Nephron progenitor cell (in vitro differentiated cells): ENCODE data around the gene MUC13.

Source experiments
- DNase-seq: peaks from one replicate; pipeline ENCODE4 v3.0.0; 2021
- H3K27ac Mint-ChIP-seq: 2 replicates; pipeline ENCODE4 v1.8.0; 2021; ENCODE audit warnings: mild to moderate bottlenecking, moderate library complexity, mixed read lengths
- H3K27me3 Mint-ChIP-seq: 2 replicates; pipeline ENCODE4 v1.8.0; 2021; ENCODE audit warnings: mild to moderate bottlenecking, low read depth, mixed read lengths; ENCODE audit not compliant: poor library complexity
- H3K36me3 Mint-ChIP-seq: 2 replicates; pipeline ENCODE4 v1.8.0; 2021; ENCODE audit warnings: low read depth, mixed read lengths
- H3K4me1 Mint-ChIP-seq: 2 replicates; pipeline ENCODE4 v1.8.0; 2021; ENCODE audit warnings: mixed read lengths
- H3K4me3 Mint-ChIP-seq: 2 replicates; pipeline ENCODE4 v1.8.0; 2021; ENCODE audit warnings: mild to moderate bottlenecking, moderate library complexity, mixed read lengths
- H3K9me3 Mint-ChIP-seq: 2 replicates; pipeline ENCODE4 v1.8.0; 2021; ENCODE audit warnings: mild to moderate bottlenecking, moderate library complexity, mixed read lengths
- CTCF ChIP-seq: fragments of 200-600 bp; sonication (generic); IDR thresholded peaks from 2 replicates; pipeline ENCODE4 v1.5.0; 2021; ENCODE audit warnings: antibody characterized with exemption

The MUC13 gene

DNA sequence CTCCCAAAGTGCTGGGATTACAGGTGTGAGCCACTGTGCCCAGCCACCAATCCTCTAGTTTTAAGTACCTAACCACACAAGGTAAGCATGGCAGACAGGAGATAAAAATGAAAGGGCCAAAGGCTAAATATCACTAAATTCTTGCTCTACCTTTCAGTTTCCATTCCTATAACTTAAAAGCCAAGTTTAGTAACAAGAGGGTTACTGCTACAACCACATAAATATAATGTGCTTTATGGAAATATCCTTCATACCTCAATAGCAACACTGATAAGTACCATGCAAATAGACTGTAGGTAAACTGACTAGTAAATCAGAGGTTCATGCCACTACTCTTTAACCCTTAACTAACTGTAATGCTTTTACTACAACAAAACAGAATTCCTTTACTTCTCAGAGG is 38.7 kb upstream of the MUC13 start:
- DNase-seq = no peak
- Mint-ChIP-seq H3K9me3 (peaks cover 20% of the 10 kb centered on the region), H3K36me3 (peaks cover 40% of the 10 kb centered on the region), H3K4me1 (peaks cover 35% of the 10 kb centered on the region), H3K27ac (no peak overlapping the region), H3K27me3 (peaks cover 1% of the 10 kb centered on the region), H3K4me3 (no peak overlapping the region)
- no peak for TF ChIP-seq CTCF

GRCh38 chr3:124972457-124972856 is 37.9 kb upstream of the MUC13 start:
- DNase-seq = no peak
- H3K27ac Mint-ChIP-seq = peak overlapping the region; percentile 80
- no peak for TF ChIP-seq CTCF
- H3K36me3 Mint-ChIP-seq = peaks cover 32% of the 10 kb centered on the region
- H3K4me3 Mint-ChIP-seq = no peak overlapping the region
- peaks cover 16% of the 10 kb centered on the region for H3K9me3 Mint-ChIP-seq
- peaks cover 4% of the 10 kb centered on the region for H3K27me3 Mint-ChIP-seq
- H3K4me1 Mint-ChIP-seq = peaks cover 38% of the 10 kb centered on the region

GRCh38 chr3:124969963-124970722 is 35.6 kb upstream of the MUC13 start:
- Mint-ChIP-seq H3K4me3 (no peak overlapping the region), H3K27me3 (peaks cover 4% of the 10 kb centered on the region), H3K9me3 (no peaks in the 10 kb centered on the region), H3K27ac (no peak overlapping the region), H3K4me1 (peaks cover 38% of the 10 kb centered on the region), H3K36me3 (peaks cover 8% of the 10 kb centered on the region)
- TF ChIP-seq CTCF = no peak
- no peak for DNase-seq

DNA sequence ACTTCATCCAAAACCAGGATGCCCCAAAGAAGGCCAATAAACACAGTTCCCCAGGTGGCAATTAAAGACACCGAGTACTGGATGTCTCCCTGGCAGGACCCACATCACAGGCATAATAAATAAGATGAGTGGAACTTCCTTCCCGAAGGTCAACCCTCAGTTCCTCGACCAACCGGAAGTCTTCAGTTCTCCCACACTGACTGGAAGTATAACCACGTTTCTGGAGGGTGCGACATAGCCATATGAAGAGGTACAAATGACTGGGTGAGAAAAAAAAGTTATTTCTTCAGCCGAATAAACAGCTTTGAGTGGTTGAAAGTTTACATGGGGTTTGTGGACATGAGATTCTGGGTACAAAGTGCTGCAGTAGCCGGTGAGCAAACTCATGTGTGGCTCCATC is 34.6 kb upstream of the MUC13 start:
- Mint-ChIP-seq H3K36me3 (peaks cover 5% of the 10 kb centered on the region), H3K27ac (peak overlapping the region; percentile 26), H3K27me3 (peaks cover 4% of the 10 kb centered on the region), H3K9me3 (no peaks in the 10 kb centered on the region), H3K4me1 (peaks cover 33% of the 10 kb centered on the region), H3K4me3 (no peak overlapping the region)
- DNase-seq = no peak
- TF ChIP-seq CTCF = no peak

DNA sequence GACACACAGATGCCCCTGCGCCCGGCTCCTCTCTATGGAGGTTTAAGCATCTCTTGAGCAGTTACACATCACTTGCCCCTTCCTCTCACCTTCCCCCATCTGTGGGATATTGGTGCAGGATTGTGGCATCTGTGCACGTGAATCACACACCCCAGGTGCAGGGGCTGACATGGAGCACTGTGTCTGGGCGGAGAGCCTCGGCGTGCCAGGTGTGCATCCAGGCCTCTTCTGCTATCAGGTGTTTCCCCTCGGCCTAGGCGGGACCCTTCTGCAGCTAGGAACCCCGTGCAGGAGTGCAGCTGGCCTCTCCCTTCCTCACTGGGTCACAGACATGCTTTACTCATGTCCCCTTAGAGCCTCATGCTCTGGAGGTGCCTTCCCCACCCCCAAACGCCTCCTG is 33.4 kb upstream of the MUC13 start:
- H3K36me3 Mint-ChIP-seq = peaks cover 5% of the 10 kb centered on the region
- TF ChIP-seq CTCF = no peak
- H3K27me3 Mint-ChIP-seq = peaks cover 4% of the 10 kb centered on the region
- H3K27ac Mint-ChIP-seq = no peak overlapping the region
- peaks cover 25% of the 10 kb centered on the region for H3K4me1 Mint-ChIP-seq
- no peak for DNase-seq
- no peaks in the 10 kb centered on the region for H3K9me3 Mint-ChIP-seq
- H3K4me3 Mint-ChIP-seq = no peak overlapping the region
